GM11168 (cell line): ENCODE measurements around the gene ORC4.

Source experiments
- in situ Hi-C: fragments of 300-500 bp; cut with MboI; formaldehyde crosslinking; loops from one replicate; pipeline ENCODE4 v1.12.0; 2022; ENCODE audit warnings: low sequenced_read_pairs; ENCODE audit not compliant: unreplicated experiment

Gene ORC4

GRCh38 chr2:147939313-147939712 lies 81.2 kb downstream of the ORC4 start:
- in situ Hi-C loops, result no loop called here

DNA sequence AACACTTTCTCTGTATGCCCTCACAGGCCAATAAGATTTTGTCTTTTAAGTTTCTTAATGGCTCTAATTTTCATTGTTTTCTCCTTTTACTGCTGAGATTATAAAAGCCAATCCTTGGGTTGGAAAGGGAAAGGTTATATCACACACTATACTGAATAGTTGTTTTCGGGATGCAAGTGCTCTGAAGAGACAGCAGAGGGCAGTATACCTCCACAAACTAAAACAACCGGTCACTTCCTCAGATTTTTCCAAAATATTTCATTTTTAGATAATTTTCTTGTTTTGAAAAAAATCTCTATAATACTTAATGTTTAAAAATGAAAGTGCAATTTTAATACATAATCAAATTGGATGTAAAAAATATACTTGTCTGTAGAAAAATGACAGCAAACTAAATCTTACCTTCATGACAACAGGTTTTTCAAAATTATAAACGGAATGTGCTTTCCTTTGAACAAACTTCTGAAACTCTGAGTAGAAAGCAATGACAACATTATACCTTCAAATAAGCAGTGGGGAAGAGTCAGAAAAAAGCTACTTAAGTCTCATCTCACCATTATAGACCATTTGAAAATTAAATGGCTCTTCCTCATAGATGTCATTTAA lies 82.7 kb downstream of the ORC4 start:
- in situ Hi-C loops, result no loop called here

DNA sequence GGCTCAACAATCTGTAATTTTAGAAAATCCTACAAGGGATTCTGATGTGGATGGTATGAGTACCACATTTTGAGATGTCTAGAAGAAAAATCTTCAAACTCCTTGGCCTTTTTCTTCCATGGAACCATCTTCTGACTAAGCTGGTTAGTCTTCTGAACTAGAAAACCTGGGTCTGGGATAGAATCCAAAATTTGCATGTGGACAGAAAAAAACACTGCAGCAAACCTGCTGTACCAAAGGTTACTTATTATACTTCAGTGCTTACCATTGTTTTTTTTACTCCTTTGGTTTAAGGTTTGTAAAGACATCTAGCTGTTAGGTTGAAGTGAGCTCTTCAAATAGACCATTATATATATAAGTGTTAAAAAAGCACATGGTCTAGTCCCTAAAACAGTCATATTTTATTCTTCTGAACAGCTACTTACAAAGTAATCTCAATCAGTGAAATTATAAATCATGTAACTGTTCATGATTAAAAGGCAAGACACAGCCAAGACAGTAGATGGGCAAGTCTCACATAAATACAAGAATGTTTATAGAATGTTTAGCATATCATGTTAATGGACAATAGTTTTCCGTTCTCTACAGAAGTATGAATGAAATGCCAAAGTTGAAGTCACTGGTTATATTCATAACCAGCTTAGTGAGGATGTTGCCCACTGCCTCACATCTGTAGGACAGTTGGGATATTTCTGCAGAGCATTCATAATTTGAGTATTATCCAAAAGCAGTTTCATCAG lies 85.5 kb downstream of the ORC4 start:
- in situ Hi-C loops, result no loop called here

GRCh38 chr2:147933931-147934330 lies 86.6 kb downstream of the ORC4 start:
- in situ Hi-C loops, result no loop called here

DNA sequence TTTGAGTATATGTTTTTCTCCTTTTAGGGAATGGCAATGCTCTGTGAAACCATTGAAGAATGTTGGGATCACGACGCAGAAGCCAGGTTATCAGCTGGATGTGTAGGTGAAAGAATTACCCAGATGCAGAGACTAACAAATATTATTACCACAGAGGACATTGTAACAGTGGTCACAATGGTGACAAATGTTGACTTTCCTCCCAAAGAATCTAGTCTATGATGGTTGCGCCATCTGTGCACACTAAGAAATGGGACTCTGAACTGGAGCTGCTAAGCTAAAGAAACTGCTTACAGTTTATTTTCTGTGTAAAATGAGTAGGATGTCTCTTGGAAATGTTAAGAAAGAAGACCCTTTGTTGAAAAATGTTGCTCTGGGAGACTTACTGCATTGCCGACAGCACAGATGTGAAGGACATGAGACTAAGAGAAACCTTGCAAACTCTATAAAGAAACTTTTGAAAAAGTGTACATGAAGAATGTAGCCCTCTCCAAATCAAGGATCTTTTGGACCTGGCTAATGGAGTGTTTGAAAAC lies 93.4 kb downstream of the ORC4 start:
- in situ Hi-C loops, result no loop called here

DNA sequence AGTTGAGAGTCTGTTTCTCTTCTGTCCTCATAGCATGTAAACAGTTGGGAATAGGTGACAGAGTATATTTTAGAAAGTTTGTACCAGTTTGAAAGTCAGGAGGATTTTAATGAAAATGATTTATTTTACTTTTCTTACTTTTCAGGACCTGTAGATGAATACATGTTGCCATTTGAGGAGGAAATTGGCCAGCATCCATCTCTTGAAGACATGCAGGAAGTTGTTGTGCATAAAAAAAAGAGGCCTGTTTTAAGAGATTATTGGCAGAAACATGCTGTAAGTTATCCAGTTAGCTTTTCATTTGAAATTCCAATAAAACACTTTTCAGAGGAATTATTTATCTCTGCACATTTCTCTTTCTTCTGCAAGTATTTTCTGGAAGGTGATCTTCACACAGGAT lies 94.7 kb downstream of the ORC4 start:
- in situ Hi-C loops, result no loop called here

- in situ Hi-C loops, result loop anchor here (25.0 kb wide), 1 partner anchor 562 kb away; no protein-coding TSS in a partner anchor
Observed at GRCh38 chr2:147924647-147925046, 95.9 kb downstream of the ORC4 start.

- in situ Hi-C loops, result loop anchor here (25.0 kb wide), 1 partner anchor 562 kb away; no protein-coding TSS in a partner anchor
Observed at GRCh38 chr2:147923846-147924245, 96.7 kb downstream of the ORC4 start.

- in situ Hi-C loops, result loop anchor here (10.0 to 25.0 kb wide), 2 partner anchors 555 to 832 kb away; no protein-coding TSS in a partner anchor
Observed at GRCh38 chr2:147917161-147917560, 103.4 kb downstream of the ORC4 start.

DNA sequence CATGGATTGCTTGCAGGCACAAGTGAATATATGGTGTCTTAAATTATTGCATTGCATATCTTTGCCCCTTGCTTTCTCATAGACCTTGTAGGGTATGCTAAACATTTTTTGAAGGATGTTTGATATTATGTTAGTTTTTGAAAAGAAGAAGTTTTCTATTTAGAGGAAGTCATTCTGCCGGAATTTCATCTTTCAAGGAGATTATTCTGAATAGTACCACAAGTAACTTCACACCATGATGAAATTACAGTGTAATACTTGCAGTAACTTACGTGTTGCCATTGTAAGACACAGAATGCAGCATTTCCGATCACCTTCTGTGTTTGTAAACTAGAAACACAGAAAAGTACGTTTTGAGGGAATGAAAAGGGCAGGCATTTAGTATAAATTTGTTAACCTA lies 103.8 kb downstream of the ORC4 start:
- in situ Hi-C loops, result loop anchor here (10.0 to 25.0 kb wide), 2 partner anchors 554 to 832 kb away; no protein-coding TSS in a partner anchor

DNA sequence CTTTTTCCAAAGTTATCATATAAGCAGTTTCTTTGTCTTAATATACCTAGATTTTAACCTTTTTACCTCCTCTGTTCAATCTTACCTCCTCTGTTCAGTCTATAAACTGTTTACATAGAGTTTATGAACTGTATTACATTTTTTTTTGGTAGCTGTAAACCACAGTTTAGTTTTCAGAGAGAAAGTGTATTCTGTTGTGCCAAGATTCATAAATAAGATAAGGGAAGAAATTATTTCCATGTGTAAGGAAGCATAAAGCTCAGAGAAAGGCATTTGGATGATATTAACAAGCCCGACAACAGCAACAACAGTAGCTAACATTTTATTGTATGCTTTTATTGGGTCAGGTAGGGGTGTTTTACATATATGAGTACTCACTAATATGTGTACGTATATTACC lies 104.5 kb downstream of the ORC4 start:
- in situ Hi-C loops, result loop anchor here (10.0 to 25.0 kb wide), 2 partner anchors 554 to 831 kb away; no protein-coding TSS in a partner anchor

DNA sequence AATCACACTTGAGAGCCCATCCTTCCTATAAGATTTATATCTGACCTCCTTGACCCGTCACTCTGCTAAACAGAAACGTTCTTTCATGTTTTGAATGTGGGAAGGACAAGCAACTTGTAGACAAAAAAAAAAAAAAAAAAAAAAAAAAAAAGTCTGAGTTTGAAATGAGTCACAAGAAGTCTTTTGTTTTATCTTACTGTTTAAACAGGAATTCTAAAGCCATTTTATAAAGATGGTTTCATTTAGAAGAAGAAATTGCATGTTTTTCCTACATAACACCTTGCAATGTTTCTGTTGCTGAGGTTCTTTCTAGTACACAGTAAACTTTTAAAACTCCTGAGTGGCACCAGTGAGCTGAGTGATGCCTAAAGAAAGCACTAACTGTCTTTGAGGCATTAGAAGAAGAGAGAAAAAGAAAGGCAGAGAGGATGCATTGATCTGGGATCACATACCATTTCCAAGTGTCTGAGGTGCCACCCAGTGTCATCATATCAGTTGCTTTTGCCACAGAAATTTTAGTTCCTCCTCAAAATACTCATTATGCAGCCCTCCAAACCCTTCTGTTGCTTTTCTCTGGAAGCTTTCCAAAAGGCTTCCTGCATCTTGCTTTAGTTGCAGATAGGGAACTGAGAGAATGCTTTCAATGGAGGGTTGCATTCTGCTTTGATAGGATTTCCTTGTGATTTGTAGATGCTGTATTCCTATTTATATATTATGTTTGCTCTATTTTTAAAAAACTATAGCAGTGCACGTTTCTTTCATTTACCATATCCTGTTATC lies 106.6 kb downstream of the ORC4 start:
- in situ Hi-C loops, result loop anchor here (10.0 to 25.0 kb wide), 2 partner anchors 552 to 829 kb away; no protein-coding TSS in a partner anchor

GRCh38 chr2:147910990-147911473 lies 109.5 kb downstream of the ORC4 start:
- in situ Hi-C loops, result loop anchor here (10.0 to 25.0 kb wide), 2 partner anchors 549 to 826 kb away; no protein-coding TSS in a partner anchor

DNA sequence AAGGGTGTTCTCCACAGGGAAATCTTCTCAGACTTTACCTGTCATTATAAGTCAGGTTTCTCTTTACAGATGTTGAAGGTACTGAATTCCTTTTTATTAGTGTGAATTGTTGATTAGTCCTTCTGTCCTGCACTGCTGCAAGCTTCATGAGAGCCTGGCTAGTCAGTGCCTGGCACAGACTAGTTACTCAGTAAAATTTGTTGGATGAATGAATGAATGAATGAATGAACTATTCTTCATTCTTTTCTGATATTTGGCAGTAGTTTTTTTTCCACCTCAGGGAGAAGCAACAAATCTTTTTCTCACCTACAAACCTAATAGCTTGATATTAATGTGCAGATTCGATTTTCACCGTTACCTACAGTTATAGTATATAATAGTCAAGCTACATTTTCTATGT lies 111.4 kb downstream of the ORC4 start:
- in situ Hi-C loops, result loop anchor here (25.0 kb wide), 1 partner anchor 547 kb away; no protein-coding TSS in a partner anchor

DNA sequence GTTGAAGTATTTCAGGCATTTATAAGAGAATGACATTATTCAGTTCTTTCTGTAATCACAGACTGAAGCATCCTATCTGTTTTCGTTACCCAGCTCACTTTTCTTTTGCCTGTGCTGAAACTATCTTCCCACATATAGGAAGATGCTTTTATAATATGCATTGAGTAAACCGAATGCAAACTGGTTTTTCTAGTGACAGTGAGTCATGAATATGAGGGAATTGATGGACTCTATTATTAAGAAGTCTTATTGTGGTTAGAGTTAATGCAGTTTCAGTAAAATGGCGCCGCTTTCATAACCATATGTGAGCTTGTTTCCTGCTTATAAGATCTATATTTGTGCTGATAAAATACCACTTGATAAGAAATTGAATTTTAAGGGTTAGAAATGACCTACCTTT lies 116.5 kb downstream of the ORC4 start:
- in situ Hi-C loops, result loop anchor here (25.0 kb wide), 1 partner anchor 542 kb away; no protein-coding TSS in a partner anchor

DNA sequence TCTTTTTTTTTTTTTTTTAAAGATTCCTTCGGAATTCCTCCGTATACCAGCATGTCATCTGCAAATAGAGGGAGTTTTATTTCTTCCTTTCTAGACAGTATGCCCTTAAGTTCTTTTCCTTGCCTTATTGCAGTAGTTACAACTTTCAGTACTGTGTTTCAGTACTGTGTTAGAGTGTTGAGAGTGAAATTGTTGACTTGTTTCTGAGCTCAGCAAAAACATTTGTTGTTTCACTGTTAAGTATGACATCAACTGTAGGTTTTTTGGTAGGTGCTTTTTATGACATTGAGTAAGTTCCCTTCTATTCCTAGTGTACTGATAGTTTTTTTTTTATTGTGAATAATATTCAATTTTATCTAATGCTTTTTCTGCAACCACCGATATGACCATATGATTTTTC lies 131.9 kb downstream of the ORC4 start:
- in situ Hi-C loops, result no loop called here

- in situ Hi-C loops, result no loop called here
Observed at GRCh38 chr2:147886136-147886535, 134.4 kb downstream of the ORC4 start.

DNA sequence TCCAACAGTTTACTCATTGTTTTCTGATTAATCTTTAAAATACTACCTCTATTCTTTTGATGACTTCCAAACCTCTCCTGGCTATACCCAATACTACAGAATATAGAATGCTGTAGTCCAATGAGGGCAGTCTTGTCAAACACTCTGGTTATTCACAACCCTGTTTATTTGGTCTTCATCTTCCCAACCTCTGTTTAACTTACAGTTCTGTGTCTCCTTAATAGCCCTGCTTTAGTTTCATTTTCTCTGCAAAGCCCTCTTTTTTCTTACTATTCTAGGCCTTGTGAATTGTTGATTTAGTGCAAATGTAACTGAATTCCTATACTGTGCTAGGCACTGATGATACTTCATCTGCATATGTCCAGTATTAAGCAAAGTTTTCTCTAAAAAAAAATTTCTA lies 135.7 kb downstream of the ORC4 start:
- in situ Hi-C loops, result no loop called here

GRCh38 chr2:147882631-147883030 lies 137.9 kb downstream of the ORC4 start:
- in situ Hi-C loops, result no loop called here
